Activated T-helper 1 cell treated with anti-CD3 and anti-CD28 coated beads, Interleukin-12 subunit alpha, Interleukin-12 subunit beta, Interleukin-2, Interleukin-4 antibody, amounts not matched to agents 30 ng/mL and 10 ng/mL and 1 ng/mL, durations not matched to agents 14 hours and 24 hours and 36 hours (primary cell): Measurements from ENCODE around the gene LIME1. TPM values are rescaled to one million over a fixed set of nuclear protein-coding genes. Genes with fewer than 3 reads are reported as not detected.

Experiments
- DNase-seq: peaks from one replicate; pipeline ENCODE4 v3.0.0; 2021; ENCODE audit warnings: low spot score
- H3K27ac Mint-ChIP-seq: one replicate; pipeline ENCODE4 v1.8.0; 2021; ENCODE audit warnings: mild to moderate bottlenecking, mixed read lengths
- H3K27me3 Mint-ChIP-seq: one replicate; pipeline ENCODE4 v1.8.0; 2022; ENCODE audit warnings: mild to moderate bottlenecking, moderate library complexity, mixed read lengths; ENCODE audit not compliant: insufficient read depth
- H3K36me3 Mint-ChIP-seq: one replicate; pipeline ENCODE4 v1.8.0; 2021; ENCODE audit warnings: low read depth, mixed read lengths
- H3K4me1 Mint-ChIP-seq: one replicate; pipeline ENCODE4 v1.8.0; 2021; ENCODE audit warnings: low read depth, mixed read lengths
- H3K4me3 Mint-ChIP-seq: one replicate; pipeline ENCODE4 v1.8.0; 2021; ENCODE audit warnings: mild to moderate bottlenecking, moderate library complexity, mixed read lengths
- H3K9me3 Mint-ChIP-seq: one replicate; pipeline ENCODE4 v1.8.0; 2021; ENCODE audit warnings: mixed read lengths
- intact Hi-C: fragments of 100-400 bp; cut with micrococcal nuclease; formaldehyde crosslinking; loops from one replicate; pipeline ENCODE4 v1.15.1; 2024
- total RNA-seq: library from RNA; stranded (reverse); gene quantifications from 2 replicates; pipeline ENCODE4 v1.2.3, GENCODE V29; 2022

Gene LIME1
- total RNA-seq, 1 donor from 2014 or later, result 12.1 TPM

- peaks cover 6% of the 10 kb centered on the region for H3K36me3 Mint-ChIP-seq
- H3K4me3 Mint-ChIP-seq, result no peak overlapping the region
- no peaks in the 10 kb centered on the region for H3K4me1 Mint-ChIP-seq
- intact Hi-C loops, result no loop called here
- DNase-seq, result no peak
- no peak overlapping the region for H3K27ac Mint-ChIP-seq
- H3K27me3 Mint-ChIP-seq, result no peaks in the 10 kb centered on the region
- H3K9me3 Mint-ChIP-seq, result no peaks in the 10 kb centered on the region
These were observed 35.5 kb upstream of the LIME1 start for GRCh38 chr20:63701051-63701328.

- peaks cover 5% of the 10 kb centered on the region for H3K36me3 Mint-ChIP-seq
- H3K9me3 Mint-ChIP-seq, result no peaks in the 10 kb centered on the region
- no peak for DNase-seq
- H3K4me3 Mint-ChIP-seq, result no peak overlapping the region
- no peaks in the 10 kb centered on the region for H3K27me3 Mint-ChIP-seq
- intact Hi-C loops, result no loop called here
- peaks cover 3% of the 10 kb centered on the region for H3K4me1 Mint-ChIP-seq
- H3K27ac Mint-ChIP-seq, result no peak overlapping the region
These were observed 35.0 kb upstream of the LIME1 start for GRCh38 chr20:63701329-63702035.

- Mint-ChIP-seq H3K27ac (no peak overlapping the region), H3K27me3 (no peaks in the 10 kb centered on the region)
- intact Hi-C loops, result no loop called here
These were observed 34.3 kb upstream of the LIME1 start for GRCh38 chr20:63702036-63702665.

DNA sequence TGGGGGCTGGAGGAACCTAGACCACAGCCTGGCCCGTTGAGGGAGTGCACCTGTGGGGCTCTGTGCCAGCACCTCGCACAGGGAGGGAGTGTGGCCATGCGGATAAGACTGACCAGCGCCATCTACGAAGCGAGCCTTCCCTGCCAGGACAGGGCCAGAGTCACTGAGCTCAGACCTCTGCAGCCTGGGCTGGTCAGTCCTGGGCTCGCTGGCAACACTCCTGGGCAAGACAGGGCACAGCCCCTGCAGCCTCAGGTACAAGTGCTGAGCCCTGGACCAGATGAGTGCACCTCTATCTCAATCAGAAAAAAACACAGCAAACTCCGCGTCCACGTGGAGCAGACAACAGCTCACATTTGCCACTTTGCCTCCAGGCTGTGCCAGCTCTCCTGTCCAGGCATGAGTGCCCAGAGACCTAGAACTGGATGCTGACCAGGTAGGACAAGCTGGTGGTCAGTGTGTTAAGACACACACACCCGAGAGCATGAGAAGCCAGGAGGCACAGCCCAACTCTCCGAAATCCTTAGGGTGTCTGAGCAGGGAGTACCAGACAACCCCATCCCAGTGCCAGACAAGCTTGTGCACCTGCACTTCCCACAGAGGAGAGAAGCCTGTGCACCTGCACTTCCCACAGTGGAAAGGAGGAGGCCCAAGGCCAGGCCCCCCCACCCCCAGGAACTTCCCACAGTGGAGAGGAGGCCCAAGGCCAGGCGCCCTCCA is 33.6 kb upstream of the LIME1 start:
- Mint-ChIP-seq H3K27me3 (no peaks in the 10 kb centered on the region), H3K27ac (no peak overlapping the region), H3K9me3 (no peaks in the 10 kb centered on the region), H3K4me3 (no peak overlapping the region), H3K4me1 (peaks cover 8% of the 10 kb centered on the region), H3K36me3 (peaks cover 10% of the 10 kb centered on the region)
- no peak for DNase-seq
- intact Hi-C loops, result no loop called here

More at GRCh38 chr20:63702036-63702665, 34.3 kb upstream of the LIME1 start:
- peaks cover 8% of the 10 kb centered on the region for H3K4me1 Mint-ChIP-seq
- H3K4me3 Mint-ChIP-seq, result no peak overlapping the region
- H3K9me3 Mint-ChIP-seq, result no peaks in the 10 kb centered on the region
- no peak for DNase-seq
- H3K36me3 Mint-ChIP-seq, result peaks cover 10% of the 10 kb centered on the region

GRCh38 chr20:63703471-63703975 is 32.9 kb upstream of the LIME1 start:
- Mint-ChIP-seq H3K4me1 (peaks cover 9% of the 10 kb centered on the region), H3K27ac (no peak overlapping the region), H3K27me3 (no peaks in the 10 kb centered on the region), H3K4me3 (no peak overlapping the region), H3K9me3 (no peaks in the 10 kb centered on the region), H3K36me3 (peaks cover 11% of the 10 kb centered on the region)
- intact Hi-C loops, result no loop called here
- DNase-seq, result no peak

GRCh38 chr20:63703976-63704748 is 32.3 kb upstream of the LIME1 start:
- Mint-ChIP-seq H3K9me3 (no peaks in the 10 kb centered on the region), H3K36me3 (peaks cover 14% of the 10 kb centered on the region), H3K27ac (no peak overlapping the region), H3K27me3 (no peaks in the 10 kb centered on the region), H3K4me3 (no peak overlapping the region), H3K4me1 (peaks cover 16% of the 10 kb centered on the region)
- intact Hi-C loops, result no loop called here
- DNase-seq, result no peak

GRCh38 chr20:63704749-63705117 is 31.7 kb upstream of the LIME1 start:
- Mint-ChIP-seq H3K9me3 (no peaks in the 10 kb centered on the region), H3K27ac (no peak overlapping the region), H3K27me3 (no peaks in the 10 kb centered on the region), H3K4me3 (peak overlapping the region; percentile 94), H3K36me3 (peaks cover 14% of the 10 kb centered on the region), H3K4me1 (peaks cover 17% of the 10 kb centered on the region)
- intact Hi-C loops, result no loop called here
- DNase-seq, result no peak

GRCh38 chr20:63705232-63706026 is 31.0 kb upstream of the LIME1 start:
- DNase-seq, result no peak
- Mint-ChIP-seq H3K27ac (peak overlapping the region; percentile 40), H3K36me3 (peaks cover 17% of the 10 kb centered on the region), H3K4me1 (peaks cover 19% of the 10 kb centered on the region), H3K4me3 (peak overlapping the region; percentile 94), H3K9me3 (no peaks in the 10 kb centered on the region), H3K27me3 (no peaks in the 10 kb centered on the region)
- intact Hi-C loops, result loop anchor here (2.0 kb wide), 2 partner anchors 25 to 91 kb away; no protein-coding TSS in a partner anchor

DNA sequence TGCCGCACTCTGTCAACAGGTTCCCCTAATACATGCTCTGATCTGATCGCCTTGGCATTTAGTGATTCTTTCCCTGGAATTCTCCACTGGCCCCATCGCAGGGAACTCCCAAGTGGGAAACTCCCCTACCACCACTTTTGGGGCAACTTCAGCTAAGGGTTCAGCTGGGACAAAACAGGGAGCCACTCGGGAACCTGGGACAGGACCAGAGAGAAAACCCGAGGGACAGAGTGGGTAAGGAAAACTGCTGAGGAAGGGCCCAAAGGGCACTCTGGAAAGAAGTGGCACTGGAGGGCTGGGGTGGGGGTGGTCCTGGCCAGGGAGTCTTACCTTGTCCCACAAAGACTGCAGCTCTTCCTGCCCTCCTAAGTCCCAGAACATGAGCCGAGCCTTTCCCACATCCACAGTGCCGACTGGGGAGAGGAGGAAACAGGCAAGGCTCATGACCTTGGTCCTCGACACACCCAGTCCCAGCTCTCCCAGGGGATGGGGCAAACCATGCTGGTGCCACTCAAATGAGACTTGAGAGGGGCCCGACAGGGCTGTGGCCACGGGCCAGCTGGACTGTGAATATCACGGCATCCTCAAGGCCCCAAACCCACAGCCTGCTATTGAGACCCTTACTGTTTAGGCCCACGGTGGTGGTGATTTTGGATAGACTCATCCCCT is 30.3 kb upstream of the LIME1 start:
- H3K4me3 Mint-ChIP-seq, result peak overlapping the region; percentile 94
- intact Hi-C loops, result loop anchor here (2.0 kb wide), 2 partner anchors 25 to 91 kb away; no protein-coding TSS in a partner anchor
- no peak for DNase-seq
- no peaks in the 10 kb centered on the region for H3K27me3 Mint-ChIP-seq
- H3K4me1 Mint-ChIP-seq, result peaks cover 23% of the 10 kb centered on the region
- H3K9me3 Mint-ChIP-seq, result no peaks in the 10 kb centered on the region
- H3K27ac Mint-ChIP-seq, result no peak overlapping the region
- peaks cover 24% of the 10 kb centered on the region for H3K36me3 Mint-ChIP-seq

GRCh38 chr20:63706852-63707557 is 29.5 kb upstream of the LIME1 start:
- peaks cover 24% of the 10 kb centered on the region for H3K4me1 Mint-ChIP-seq

More at GRCh38 chr20:63706852-63707557, 29.5 kb upstream of the LIME1 start:
- Mint-ChIP-seq H3K27ac (peak overlapping the region; percentile 86), H3K27me3 (no peaks in the 10 kb centered on the region), H3K4me3 (peak overlapping the region; percentile 94), H3K36me3 (peaks cover 33% of the 10 kb centered on the region), H3K9me3 (no peaks in the 10 kb centered on the region)
- peak; percentile 49 for DNase-seq
- intact Hi-C loops, result loop anchor here (1.0 to 2.0 kb wide), 8 partner anchors 24 to 356 kb away; partner anchors contain the start of genes RTEL1, TCEA2, TPD52L2 and UCKL1
